Fibroblast of lung (primary cell): Measurements from ENCODE around the gene PLCH2. TPM values are rescaled to one million over a fixed set of nuclear protein-coding genes. Genes with fewer than 3 reads are reported as not detected.

Experiments
- DNase-seq, 2 donors: peaks; one replicate each; pipeline versions ENCODE4 v3.0.0 to v3.0.0-alpha.2; 2010; ENCODE audit warnings: low read depth in 2 of 2
- H2AFZ ChIP-seq: 2 replicates; pipeline ENCODE4 v1.5.1; 2012; ENCODE audit warnings: low read length, control low read depth, inconsistent platforms
- H3K27ac ChIP-seq: 2 replicates; pipeline ENCODE4 v1.5.1; 2011; ENCODE audit warnings: low read length, control low read depth; ENCODE audit not compliant: insufficient read depth
- H3K27me3 ChIP-seq: 2 replicates; pipeline ENCODE4 v1.5.1; 2011; ENCODE audit warnings: mild to moderate bottlenecking, low read length; ENCODE audit not compliant: control insufficient read depth, insufficient read depth
- H3K36me3 ChIP-seq: 2 replicates; pipeline ENCODE4 v1.5.1; 2011; ENCODE audit warnings: low read length; ENCODE audit not compliant: control insufficient read depth, insufficient read depth
- H3K4me1 ChIP-seq: 2 replicates; pipeline ENCODE4 v1.5.1; 2011; ENCODE audit warnings: low read length; ENCODE audit not compliant: control insufficient read depth, insufficient read depth; ENCODE audit errors: extremely low read depth
- H3K4me2 ChIP-seq: 2 replicates; pipeline ENCODE4 v1.5.1; 2011; ENCODE audit warnings: low read length, control low read depth; ENCODE audit not compliant: insufficient read depth; ENCODE audit errors: extremely low read depth
- H3K4me3 ChIP-seq, 4 experiments: fragments of 200-600 bp in 1 of 4; sonication (generic) in 1 of 4; replicated peaks in 1 of 4; 2 replicates each; pipeline ENCODE4 v1.5.1; 2011 to 2016; ENCODE audit warnings: low read length in 4 of 4, low read depth in 3 of 4, mild to moderate bottlenecking in 3 of 4, control low read depth in 2 of 4, inconsistent platforms in 1 of 4, mixed read lengths in 1 of 4; ENCODE audit not compliant: insufficient read depth in 1 of 4; ENCODE audit errors: control extremely low read depth in 1 of 4
- H3K79me2 ChIP-seq: 2 replicates; pipeline ENCODE4 v1.5.1; 2012; ENCODE audit warnings: mild to moderate bottlenecking, low read length, inconsistent platforms; ENCODE audit not compliant: control insufficient read depth, insufficient read depth
- H3K9ac ChIP-seq: 2 replicates; pipeline ENCODE4 v1.5.1; 2011; ENCODE audit warnings: mild to moderate bottlenecking, low read length, control low read depth; ENCODE audit not compliant: insufficient read depth
- H3K9me3 ChIP-seq: 2 replicates; pipeline ENCODE4 v1.5.1; 2012; ENCODE audit warnings: low read depth, low read length; ENCODE audit not compliant: control insufficient read depth, insufficient read depth
- H4K20me1 ChIP-seq: 2 replicates; pipeline ENCODE4 v1.5.1; 2011; ENCODE audit warnings: low read length; ENCODE audit not compliant: control insufficient read depth, insufficient read depth; ENCODE audit errors: extremely low read depth
- CTCF ChIP-seq, 2 donors: IDR thresholded peaks in 1 of 2; conservative IDR thresholded peaks in 1 of 2; 1 replicate in 1 of 2; 2 replicates in 1 of 2; pipeline ENCODE4 v1.5.1; 2011 to 2012; ENCODE audit warnings: low read length in 2 of 2, control low read depth in 1 of 2, inconsistent platforms in 1 of 2, low read depth in 1 of 2, mild to moderate bottlenecking in 1 of 2
- EZH2 ChIP-seq: IDR thresholded peaks from 2 replicates; pipeline ENCODE4 v1.5.1; 2012; ENCODE audit warnings: low read length, control low read depth, mild to moderate bottlenecking; ENCODE audit errors: missing control alignments
- polyA minus RNA-seq: library from RNA; depleted of rRNA, polyadenylated mRNA; stranded (reverse); fragments of >200 nt; gene quantifications from 2 replicates; pipeline ENCODE4 v1.2.3, GENCODE V29; 2011; ENCODE audit warnings: low replicate concordance
- polyA plus RNA-seq, 2 donors: library from polyadenylated mRNA; depleted of rRNA in 1 of 2; stranded (reverse) in 1 of 2; unstranded in 1 of 2; fragments of >200 nt; gene quantifications; 2 replicates each; pipeline ENCODE4 v1.2.1, GENCODE V29; 2011 to 2012; ENCODE audit warnings: missing spikeins in 1 of 2
- total RNA-seq: library from RNA; depleted of rRNA; stranded (reverse); fragments of >200 nt; gene quantifications from 2 replicates; pipeline ENCODE4 v1.2.1, GENCODE V29; 2014

Gene PLCH2, protein sequence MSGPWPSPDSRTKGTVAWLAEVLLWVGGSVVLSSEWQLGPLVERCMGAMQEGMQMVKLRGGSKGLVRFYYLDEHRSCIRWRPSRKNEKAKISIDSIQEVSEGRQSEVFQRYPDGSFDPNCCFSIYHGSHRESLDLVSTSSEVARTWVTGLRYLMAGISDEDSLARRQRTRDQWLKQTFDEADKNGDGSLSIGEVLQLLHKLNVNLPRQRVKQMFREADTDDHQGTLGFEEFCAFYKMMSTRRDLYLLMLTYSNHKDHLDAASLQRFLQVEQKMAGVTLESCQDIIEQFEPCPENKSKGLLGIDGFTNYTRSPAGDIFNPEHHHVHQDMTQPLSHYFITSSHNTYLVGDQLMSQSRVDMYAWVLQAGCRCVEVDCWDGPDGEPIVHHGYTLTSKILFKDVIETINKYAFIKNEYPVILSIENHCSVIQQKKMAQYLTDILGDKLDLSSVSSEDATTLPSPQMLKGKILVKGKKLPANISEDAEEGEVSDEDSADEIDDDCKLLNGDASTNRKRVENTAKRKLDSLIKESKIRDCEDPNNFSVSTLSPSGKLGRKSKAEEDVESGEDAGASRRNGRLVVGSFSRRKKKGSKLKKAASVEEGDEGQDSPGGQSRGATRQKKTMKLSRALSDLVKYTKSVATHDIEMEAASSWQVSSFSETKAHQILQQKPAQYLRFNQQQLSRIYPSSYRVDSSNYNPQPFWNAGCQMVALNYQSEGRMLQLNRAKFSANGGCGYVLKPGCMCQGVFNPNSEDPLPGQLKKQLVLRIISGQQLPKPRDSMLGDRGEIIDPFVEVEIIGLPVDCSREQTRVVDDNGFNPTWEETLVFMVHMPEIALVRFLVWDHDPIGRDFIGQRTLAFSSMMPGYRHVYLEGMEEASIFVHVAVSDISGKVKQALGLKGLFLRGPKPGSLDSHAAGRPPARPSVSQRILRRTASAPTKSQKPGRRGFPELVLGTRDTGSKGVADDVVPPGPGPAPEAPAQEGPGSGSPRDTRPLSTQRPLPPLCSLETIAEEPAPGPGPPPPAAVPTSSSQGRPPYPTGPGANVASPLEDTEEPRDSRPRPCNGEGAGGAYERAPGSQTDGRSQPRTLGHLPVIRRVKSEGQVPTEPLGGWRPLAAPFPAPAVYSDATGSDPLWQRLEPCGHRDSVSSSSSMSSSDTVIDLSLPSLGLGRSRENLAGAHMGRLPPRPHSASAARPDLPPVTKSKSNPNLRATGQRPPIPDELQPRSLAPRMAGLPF (N-terminal part only)
- total RNA-seq (under 0.01 and 0.17 TPM in 2 replicates), polyA plus RNA-seq (0.02 and 0.10 TPM in 2 replicates), polyA minus RNA-seq (not detected in 2 replicates)
- 0.10 TPM in 1 of 2 replicates, not detected in the other for polyA plus RNA-seq (2012)

GRCh38 chr1:2476061-2476999 is at the start of gene PLCH2:
Gene PLCH2, plus strand, starts transcription at chr1:2476289. Its CDS starts 300 bp downstream, at chr1:2476589.
- no peak within 1 kb of the TSS for H3K4me3 ChIP-seq
- no peaks in the 10 kb centered on the region for H3K4me1 ChIP-seq
- TF ChIP-seq EZH2 (no peak), CTCF (conservative IDR thresholded peaks at IDR 0.05 in 1 of 2, IDR thresholded peaks at IDR 0.05 in 1 of 2; ENCODE audit: low read depth in 1 of 2, low read length in 2 of 2) (no peak)
- no peaks in the 10 kb centered on the region for H3K27me3 ChIP-seq
- no peaks in the 10 kb centered on the region for H4K20me1 ChIP-seq
- no peak within 1 kb of the TSS for H2AFZ ChIP-seq
- no peaks in the 10 kb centered on the region for H3K9me3 ChIP-seq
- H3K79me2 ChIP-seq: no peaks in the 10 kb centered on the region
- H3K27ac ChIP-seq: no peak within 1 kb of the TSS
- H3K9ac ChIP-seq: no peak within 1 kb of the TSS
- no peak for DNase-seq
- H3K4me2 ChIP-seq: no peak within 1 kb of the TSS
- H3K36me3 ChIP-seq: no peaks in the 10 kb centered on the region

GRCh38 chr1:2426540-2426939 is 49.5 kb upstream of the PLCH2 start:
- Histone ChIP-seq H3K27ac (no peak overlapping the region), H3K4me1 (no peaks in the 10 kb centered on the region), H3K36me3 (no peaks in the 10 kb centered on the region), H3K4me3 (no peak overlapping the region), H3K27me3 (peaks cover 3% of the 10 kb centered on the region), H3K9ac (no peak overlapping the region), H3K9me3 (no peaks in the 10 kb centered on the region), H3K79me2 (no peaks in the 10 kb centered on the region), H2AFZ (no peak overlapping the region), H3K4me2 (no peak overlapping the region), H4K20me1 (no peaks in the 10 kb centered on the region)
- TF ChIP-seq CTCF (conservative IDR thresholded peaks at IDR 0.05 in 1 of 2, IDR thresholded peaks at IDR 0.05 in 1 of 2; ENCODE audit: low read depth in 1 of 2, low read length in 2 of 2) (no peak), EZH2 (no peak)
- DNase-seq: no peak
